HAP-1 (cell line): ENCODE data around the gene SMIM20.
"Not testable (repeated sequence)": the region's sequence is repeated elsewhere in the genome, so short reads cannot be mapped to it uniquely, and the experiment has no call there.

Experiments
- DNase-seq, 2 experiments: peaks; one replicate each; pipeline ENCODE4 v3.0.0-alpha.2; 2016 to 2020; ENCODE audit warnings: low spot score in 2 of 2
- H3K27me3 ChIP-seq: fragments of 250-450 bp; sonication (Bioruptor Pico); 2 replicates; pipeline ENCODE4 v1.5.1; 2020; ENCODE audit warnings: low read depth, mild to moderate bottlenecking, moderate library complexity
- H3K36me3 ChIP-seq: fragments of 250-450 bp; sonication (Bioruptor Pico); replicated peaks from 2 replicates; pipeline ENCODE4 v1.5.1; 2020; ENCODE audit warnings: mild to moderate bottlenecking
- H3K4me1 ChIP-seq: fragments of 250-450 bp; sonication (Bioruptor Pico); 2 replicates; pipeline ENCODE4 v1.5.1; 2020; ENCODE audit warnings: mild to moderate bottlenecking
- H3K4me3 ChIP-seq: fragments of 250-450 bp; sonication (Bioruptor Pico); 2 replicates; pipeline ENCODE4 v1.5.1; 2020; ENCODE audit warnings: mild to moderate bottlenecking, moderate library complexity
- H3K9me3 ChIP-seq: fragments of 250-450 bp; sonication (Bioruptor Pico); 2 replicates; pipeline ENCODE4 v1.5.1; 2020; ENCODE audit warnings: mild to moderate bottlenecking, moderate library complexity
- in situ Hi-C: fragments of 300-500 bp; cut with MboI; formaldehyde crosslinking; loops from 3 replicates; pipeline ENCODE4 v1.14.3; 2020; ENCODE audit warnings: low sequenced_read_pairs, inconsistent platforms, mixed read lengths

Gene SMIM20

GRCh38 chr4:25904748-25905082 lies 9.3 kb upstream of the SMIM20 start:
- no peaks in the 10 kb centered on the region for H3K4me1 ChIP-seq
- H3K4me3 ChIP-seq: no peak overlapping the region
- no peaks in the 10 kb centered on the region for H3K9me3 ChIP-seq
- H3K36me3 ChIP-seq: no peaks in the 10 kb centered on the region
- in situ Hi-C loops: no loop called here
- no peak for DNase-seq
- no peaks in the 10 kb centered on the region for H3K27me3 ChIP-seq

DNA sequence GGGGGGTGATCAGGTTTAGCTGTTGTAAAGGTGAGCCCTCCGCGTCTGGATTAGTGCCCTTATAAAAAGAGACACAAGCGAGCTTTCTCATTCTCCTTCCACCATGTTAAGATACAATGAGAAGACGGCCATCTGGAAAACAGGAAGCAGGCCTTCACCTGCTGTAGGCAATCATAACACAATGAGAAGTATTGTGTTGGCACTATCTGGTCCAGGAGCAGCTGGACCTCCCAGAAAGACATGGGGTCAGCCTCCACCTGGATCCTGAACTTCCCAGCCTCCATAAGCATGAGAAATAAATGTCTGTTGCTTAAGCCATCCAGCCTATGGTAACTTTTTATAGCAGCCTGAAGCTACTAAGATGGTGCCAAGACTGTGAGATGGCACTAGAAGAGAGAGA lies 8.6 kb upstream of the SMIM20 start:
- Histone ChIP-seq H3K36me3 (no peaks in the 10 kb centered on the region), H3K27me3 (no peaks in the 10 kb centered on the region), H3K4me1 (no peaks in the 10 kb centered on the region), H3K9me3 (no peaks in the 10 kb centered on the region), H3K4me3 (no peak overlapping the region)
- in situ Hi-C loops: no loop called here
- no peak for DNase-seq

DNA sequence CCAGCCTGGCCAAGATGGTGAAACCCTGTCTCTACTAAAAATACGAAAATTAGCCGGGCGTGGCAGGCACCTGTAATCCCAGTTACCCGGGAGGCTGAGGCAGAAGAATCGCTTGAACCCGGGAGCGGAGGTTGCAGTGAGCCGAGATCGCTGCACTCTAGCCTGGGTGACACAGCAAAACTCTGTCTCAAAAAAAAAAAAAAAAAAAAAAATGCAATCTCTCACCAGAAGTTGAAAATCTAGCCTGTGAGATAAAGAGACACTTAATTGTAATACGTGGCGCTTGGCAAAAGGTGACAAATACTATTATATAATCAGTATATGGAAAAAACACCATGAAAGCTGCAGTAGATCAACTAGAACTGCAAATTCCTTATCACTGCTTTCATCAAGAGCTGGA lies 7.9 kb upstream of the SMIM20 start:
- H3K9me3 ChIP-seq, DNase-seq, H3K36me3 ChIP-seq, H3K4me1 ChIP-seq, in situ Hi-C loops, H3K27me3 ChIP-seq, H3K4me3 ChIP-seq: not testable (repeated sequence)

DNA sequence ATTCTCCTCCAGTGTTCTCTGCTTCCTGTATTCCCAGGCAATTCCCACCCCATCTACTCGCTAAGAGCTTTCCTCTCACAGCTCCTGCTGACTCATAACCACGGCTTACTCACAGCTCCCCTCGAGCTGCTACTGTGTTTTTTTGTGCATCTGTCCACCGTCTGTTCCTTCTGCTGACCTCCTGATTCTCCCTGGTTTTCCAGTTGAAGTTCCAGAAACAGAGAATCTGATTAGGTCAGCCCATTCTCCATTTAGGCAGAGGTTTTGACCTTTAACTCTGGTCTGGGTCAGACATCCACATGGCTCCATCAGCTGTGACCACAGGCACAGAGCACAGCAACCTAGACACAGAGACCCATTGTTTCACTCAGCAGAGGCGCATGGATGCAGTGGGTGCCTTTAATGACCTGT lies 5.5 kb upstream of the SMIM20 start:
- DNase-seq: no peak
- Histone ChIP-seq H3K36me3 (no peaks in the 10 kb centered on the region), H3K4me3 (no peak overlapping the region), H3K9me3 (no peaks in the 10 kb centered on the region), H3K27me3 (no peaks in the 10 kb centered on the region), H3K4me1 (no peaks in the 10 kb centered on the region; the same call in 1 of the 2 replicates)
- in situ Hi-C loops: no loop called here

GRCh38 chr4:25911356-25911755 lies 2.7 kb upstream of the SMIM20 start:
- Histone ChIP-seq H3K27me3 (no peaks in the 10 kb centered on the region), H3K4me1 (peaks cover 7% of the 10 kb centered on the region; the same call in 1 of the 2 replicates), H3K36me3 (no peaks in the 10 kb centered on the region), H3K9me3 (no peaks in the 10 kb centered on the region), H3K4me3 (no peak overlapping the region)
- in situ Hi-C loops: no loop called here
- DNase-seq: no peak

DNA sequence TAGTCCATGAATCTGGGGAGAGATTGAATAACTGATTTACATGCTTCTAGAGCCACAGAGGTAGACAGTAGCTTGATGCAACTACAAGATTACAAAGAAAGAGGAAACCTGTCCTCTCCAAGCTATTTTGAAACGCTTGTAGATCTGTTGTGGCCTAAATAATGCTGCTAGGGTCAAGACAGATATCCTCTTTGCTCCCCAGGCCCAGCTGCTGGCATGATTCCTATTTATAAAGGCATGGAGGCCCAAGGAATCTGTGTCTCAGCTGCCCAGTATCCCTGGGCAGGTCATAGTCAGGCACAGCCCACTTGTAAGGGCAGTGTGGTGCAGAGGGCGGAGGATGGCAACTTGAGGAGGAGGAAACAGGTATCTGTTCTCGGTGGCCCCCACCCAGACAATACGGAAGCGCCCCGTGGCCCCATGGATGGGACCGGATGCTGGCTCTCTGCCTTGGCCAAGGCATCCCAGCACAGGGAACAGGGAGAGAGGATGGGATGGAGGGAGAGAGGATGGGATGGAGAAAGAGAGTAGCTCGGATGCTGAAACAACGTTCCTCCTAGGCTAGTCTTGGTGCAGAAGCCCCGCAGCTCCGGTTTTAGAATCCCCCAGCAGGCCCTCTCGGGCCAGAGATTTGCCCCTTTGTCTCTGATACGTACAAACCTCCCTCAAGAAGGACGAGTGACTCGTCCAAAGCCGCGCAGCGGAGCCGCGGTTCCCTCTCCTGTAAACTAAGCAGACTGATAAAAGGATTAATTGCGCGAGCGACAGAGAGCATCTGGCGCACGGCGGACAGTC lies 767 bp upstream of the SMIM20 start:
- no peaks in the 10 kb centered on the region; the same call in 1 of the 2 replicates for H3K36me3 ChIP-seq
- DNase-seq: peak in 1 of 2 experiments; percentile 13
- H3K4me1 ChIP-seq: peaks cover 7% of the 10 kb centered on the region; the same call in 1 of the 2 replicates
- H3K9me3 ChIP-seq: no peaks in the 10 kb centered on the region
- H3K4me3 ChIP-seq: peak overlapping the region; percentile 62
- H3K27me3 ChIP-seq: no peaks in the 10 kb centered on the region
- in situ Hi-C loops: no loop called here

GRCh38 chr4:25914670-25915352 lies 791 bp downstream of the SMIM20 start:
- Histone ChIP-seq H3K4me3 (peak overlapping the region; percentile 62), H3K9me3 (no peaks in the 10 kb centered on the region), H3K4me1 (peaks cover 15% of the 10 kb centered on the region), H3K27me3 (no peaks in the 10 kb centered on the region), H3K36me3 (no peaks in the 10 kb centered on the region; the same call in 1 of the 2 replicates)
- no peak for DNase-seq
- in situ Hi-C loops: no loop called here

DNA sequence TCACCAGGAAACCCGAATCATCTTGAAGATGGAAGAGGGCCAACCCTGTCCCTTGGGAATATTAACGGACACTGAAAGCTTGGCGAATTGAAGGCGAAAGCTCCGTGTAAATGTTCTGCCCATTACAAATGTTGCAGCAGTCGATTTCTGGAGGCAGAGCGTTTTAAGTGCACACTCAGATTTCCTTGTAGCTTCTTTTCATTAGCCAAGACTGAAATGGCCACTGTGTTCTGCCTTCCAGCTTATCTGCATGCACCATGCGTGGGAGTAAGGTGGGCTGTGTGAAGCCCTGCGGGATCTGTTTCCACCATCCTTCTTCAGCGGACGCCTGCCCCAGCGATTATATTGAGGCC lies 1.3 kb downstream of the SMIM20 start:
- no peaks in the 10 kb centered on the region for H3K27me3 ChIP-seq
- peak in 1 of 2 experiments; percentile 29 for DNase-seq
- peaks cover 18% of the 10 kb centered on the region for H3K4me1 ChIP-seq
- H3K9me3 ChIP-seq: no peaks in the 10 kb centered on the region
- peak overlapping the region; percentile 62 for H3K4me3 ChIP-seq
- no peaks in the 10 kb centered on the region; the same call in 1 of the 2 replicates for H3K36me3 ChIP-seq
- in situ Hi-C loops: no loop called here

- no peak for DNase-seq
- no peak overlapping the region for H3K4me3 ChIP-seq
- no peaks in the 10 kb centered on the region for H3K27me3 ChIP-seq
- H3K36me3 ChIP-seq: no peaks in the 10 kb centered on the region; the same call in 1 of the 2 replicates
- no peaks in the 10 kb centered on the region for H3K9me3 ChIP-seq
- in situ Hi-C loops: no loop called here
- peaks cover 18% of the 10 kb centered on the region for H3K4me1 ChIP-seq
These were observed 2.9 kb downstream of the SMIM20 start for GRCh38 chr4:25916870-25917269.

- in situ Hi-C loops: no loop called here
- Histone ChIP-seq H3K9me3 (no peaks in the 10 kb centered on the region), H3K4me1 (peaks cover 18% of the 10 kb centered on the region), H3K4me3 (no peak overlapping the region), H3K27me3 (no peaks in the 10 kb centered on the region), H3K36me3 (no peaks in the 10 kb centered on the region; the same call in 1 of the 2 replicates)
- DNase-seq: peak; percentile 36 to 61
These were observed 5.7 kb downstream of the SMIM20 start for GRCh38 chr4:25919676-25920075.

- Histone ChIP-seq H3K36me3 (no peaks in the 10 kb centered on the region; the same call in 1 of the 2 replicates), H3K27me3 (no peaks in the 10 kb centered on the region), H3K9me3 (no peaks in the 10 kb centered on the region), H3K4me3 (no peak overlapping the region), H3K4me1 (peaks cover 15% of the 10 kb centered on the region)
- DNase-seq: no peak
- in situ Hi-C loops: no loop called here
These were observed 7.9 kb downstream of the SMIM20 start for GRCh38 chr4:25921922-25922321.

GRCh38 chr4:25922812-25923369 lies 8.9 kb downstream of the SMIM20 start:
- H3K4me3 ChIP-seq: no peak overlapping the region
- no peaks in the 10 kb centered on the region; the same call in 1 of the 2 replicates for H3K36me3 ChIP-seq
- no peaks in the 10 kb centered on the region for H3K9me3 ChIP-seq
- no peaks in the 10 kb centered on the region for H3K27me3 ChIP-seq
- H3K4me1 ChIP-seq: peaks cover 15% of the 10 kb centered on the region
- DNase-seq: no peak
- in situ Hi-C loops: no loop called here

DNA sequence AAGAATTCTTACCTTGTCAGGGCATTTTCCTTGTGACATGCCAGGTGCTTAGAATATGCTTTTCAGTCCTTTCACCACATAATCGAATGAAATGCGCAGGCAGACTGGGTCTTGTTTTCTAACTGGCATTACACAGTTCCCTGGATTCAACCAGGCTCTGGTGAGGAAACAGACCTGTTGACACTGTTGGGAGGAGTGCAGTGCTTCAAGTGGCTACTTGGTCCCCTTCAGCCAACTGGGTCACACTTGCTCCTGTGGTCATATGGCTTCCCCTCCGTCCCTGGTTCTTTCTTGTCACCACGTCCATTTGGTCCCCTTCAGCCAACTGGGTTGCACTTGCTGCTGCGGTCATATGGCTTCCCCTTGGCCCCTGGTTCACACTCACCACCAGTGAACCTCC lies 9.7 kb downstream of the SMIM20 start:
- in situ Hi-C loops: no loop called here
- DNase-seq: no peak
- H3K27me3 ChIP-seq: no peaks in the 10 kb centered on the region
- H3K4me1 ChIP-seq: peaks cover 15% of the 10 kb centered on the region
- H3K4me3 ChIP-seq: no peak overlapping the region
- no peaks in the 10 kb centered on the region for H3K9me3 ChIP-seq
- H3K36me3 ChIP-seq: no peaks in the 10 kb centered on the region; the same call in 1 of the 2 replicates
